Smooth muscle cell (in vitro differentiated cells): ENCODE results near the gene KLHDC4. TPM values are rescaled to one million over a fixed set of nuclear protein-coding genes. Genes with fewer than 3 reads are reported as not detected.

Source experiments
- DNase-seq: peaks from one replicate; lab custom pipeline; 2025; ENCODE audit not compliant: unreplicated experiment; lab: John Stamatoyannopoulos, UW
- H2AFZ ChIP-seq: fragments of 200-600 bp; sonication (generic); 2 replicates; pipeline ENCODE4 v1.6.0; 2016; ENCODE audit warnings: antibody characterized with exemption, low read depth, mild to moderate bottlenecking
- H3F3A ChIP-seq: fragments of 200-600 bp; sonication (generic); 2 replicates; pipeline ENCODE4 v1.6.0; 2017; ENCODE audit warnings: antibody characterized with exemption, low read depth
- H3K27ac ChIP-seq: fragments of 200-600 bp; sonication (generic); 2 replicates; pipeline ENCODE4 v1.5.1; 2016; ENCODE audit warnings: low read depth, mild to moderate bottlenecking
- H3K27me3 ChIP-seq: fragments of 200-600 bp; sonication (generic); 2 replicates; pipeline ENCODE4 v1.6.1; 2016; ENCODE audit warnings: low read depth, mild to moderate bottlenecking
- H3K36me3 ChIP-seq: fragments of 200-600 bp; sonication (generic); 2 replicates; pipeline ENCODE4 v1.5.1; 2016; ENCODE audit warnings: low read depth
- H3K4me1 ChIP-seq: fragments of 200-600 bp; sonication (generic); 2 replicates; pipeline ENCODE4 v1.5.1; 2016; ENCODE audit warnings: low read depth
- H3K4me2 ChIP-seq: fragments of 200-600 bp; sonication (generic); 2 replicates; pipeline ENCODE4 v1.6.0; 2016; ENCODE audit warnings: mild to moderate bottlenecking
- H3K4me3 ChIP-seq: fragments of 200-600 bp; sonication (generic); 2 replicates; pipeline ENCODE4 v1.5.1; 2016; ENCODE audit warnings: mild to moderate bottlenecking
- H3K79me2 ChIP-seq: fragments of 200-600 bp; sonication (generic); 2 replicates; pipeline ENCODE4 v1.6.0; 2016; ENCODE audit warnings: low read depth, mild to moderate bottlenecking
- H3K9ac ChIP-seq: fragments of 200-600 bp; sonication (generic); 2 replicates; pipeline ENCODE4 v1.6.0; 2016; ENCODE audit warnings: low read depth
- H3K9me3 ChIP-seq: fragments of 200-600 bp; sonication (generic); replicated peaks from 2 replicates; pipeline ENCODE4 v1.5.1; 2016; ENCODE audit warnings: low read depth
- H4K20me1 ChIP-seq: fragments of 200-600 bp; sonication (generic); 2 replicates; pipeline ENCODE4 v1.6.0; 2016; ENCODE audit warnings: low read depth
- CTCF ChIP-seq: fragments of 200-600 bp; sonication (generic); IDR thresholded peaks from 2 replicates; pipeline ENCODE4 v1.5.1; 2017; ENCODE audit warnings: borderline replicate concordance, mild to moderate bottlenecking, antibody characterized with exemption; ENCODE audit not compliant: insufficient read depth, poor library complexity, severe bottlenecking
- WGBS: methylation state at CpG from one replicate; pipeline ENCODE4 v1.1.7; 2016; ENCODE audit warnings: low lambda C conversion rate; 5-methylcytosine and 5-hydroxymethylcytosine counted together
- polyA plus RNA-seq: library from polyadenylated mRNA; unstranded; fragments of >200 nt; fragmentation: Nextera tagmentation; extraction: Ambion mirVana; gene quantifications from 2 replicates; pipeline ENCODE4 v1.2.1, GENCODE V29; 2016
- total RNA-seq: library from RNA; depleted of rRNA; stranded (reverse); fragments of >200 nt; gene quantifications from 2 replicates; pipeline ENCODE4 v1.2.3, GENCODE V29; 2014

Gene KLHDC4
- total and polyA plus RNA-seq, 2 experiments from 2014 or later = 6.0 to 6.7 TPM

DNA sequence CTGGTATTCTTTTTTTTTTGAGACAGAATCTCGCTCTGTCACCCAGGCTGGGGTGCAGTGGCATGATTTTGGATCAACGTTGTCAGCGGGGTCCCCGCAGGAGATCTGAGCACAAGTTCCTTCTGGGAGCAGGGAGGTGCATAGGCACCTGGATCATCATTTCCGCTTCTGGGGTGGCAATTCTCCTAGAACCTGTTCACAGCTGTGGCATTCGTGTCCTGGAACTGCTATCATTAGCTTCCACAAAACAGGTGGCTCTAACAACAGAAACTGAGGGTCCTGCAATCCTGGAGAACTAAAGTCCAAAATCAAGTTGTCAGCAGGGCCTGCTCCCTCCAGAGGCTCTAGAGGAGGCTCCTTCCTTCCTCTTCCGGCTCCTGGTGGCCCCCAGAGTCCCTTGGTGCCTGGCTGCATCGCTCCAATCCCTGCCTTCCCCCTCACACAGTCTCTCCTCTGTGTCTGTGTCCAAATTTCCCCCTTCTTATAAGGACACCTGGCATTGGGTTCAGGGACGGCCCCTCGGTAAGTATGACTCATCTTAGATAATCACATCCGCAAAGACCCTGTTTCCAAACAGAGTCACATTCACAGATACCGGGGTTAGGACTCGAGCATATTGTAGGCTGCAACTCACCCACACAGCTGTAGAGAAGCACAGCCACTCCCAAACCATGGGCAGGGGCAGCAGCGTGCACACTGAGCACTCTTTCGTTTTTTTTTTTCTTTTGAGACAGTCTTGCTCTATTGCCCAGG lies 43.5 kb upstream of the KLHDC4 start:
- H3K27me3 ChIP-seq = no peaks in the 10 kb centered on the region
- H3K4me3 ChIP-seq = no peak overlapping the region
- H2AFZ ChIP-seq = no peak overlapping the region
- no peak overlapping the region for H3K4me2 ChIP-seq
- 53% methylated on average over 15 of the region's 15 CpGs for WGBS
- TF ChIP-seq CTCF = no peak
- H3F3A ChIP-seq = peaks cover 9% of the 10 kb centered on the region
- no peaks in the 10 kb centered on the region for H3K36me3 ChIP-seq
- H3K9me3 ChIP-seq = no peaks in the 10 kb centered on the region
- peaks cover 13% of the 10 kb centered on the region for H3K4me1 ChIP-seq
- no peaks in the 10 kb centered on the region for H4K20me1 ChIP-seq
- H3K9ac ChIP-seq = no peak overlapping the region
- H3K27ac ChIP-seq = no peak overlapping the region
- H3K79me2 ChIP-seq = no peaks in the 10 kb centered on the region
- no peak for DNase-seq

GRCh38 chr16:87808108-87808507 lies 42.3 kb upstream of the KLHDC4 start:
- Histone ChIP-seq H3K9ac (no peak overlapping the region), H3K9me3 (no peaks in the 10 kb centered on the region), H3K79me2 (no peaks in the 10 kb centered on the region), H3K36me3 (no peaks in the 10 kb centered on the region), H3K4me2 (no peak overlapping the region), H3F3A (peaks cover 9% of the 10 kb centered on the region), H4K20me1 (no peaks in the 10 kb centered on the region), H2AFZ (no peak overlapping the region), H3K27me3 (no peaks in the 10 kb centered on the region), H3K27ac (no peak overlapping the region), H3K4me3 (no peak overlapping the region), H3K4me1 (peaks cover 13% of the 10 kb centered on the region)
- 90% methylated on average over 6 of the region's 6 CpGs for WGBS
- TF ChIP-seq CTCF = no peak
- no peak for DNase-seq

DNA sequence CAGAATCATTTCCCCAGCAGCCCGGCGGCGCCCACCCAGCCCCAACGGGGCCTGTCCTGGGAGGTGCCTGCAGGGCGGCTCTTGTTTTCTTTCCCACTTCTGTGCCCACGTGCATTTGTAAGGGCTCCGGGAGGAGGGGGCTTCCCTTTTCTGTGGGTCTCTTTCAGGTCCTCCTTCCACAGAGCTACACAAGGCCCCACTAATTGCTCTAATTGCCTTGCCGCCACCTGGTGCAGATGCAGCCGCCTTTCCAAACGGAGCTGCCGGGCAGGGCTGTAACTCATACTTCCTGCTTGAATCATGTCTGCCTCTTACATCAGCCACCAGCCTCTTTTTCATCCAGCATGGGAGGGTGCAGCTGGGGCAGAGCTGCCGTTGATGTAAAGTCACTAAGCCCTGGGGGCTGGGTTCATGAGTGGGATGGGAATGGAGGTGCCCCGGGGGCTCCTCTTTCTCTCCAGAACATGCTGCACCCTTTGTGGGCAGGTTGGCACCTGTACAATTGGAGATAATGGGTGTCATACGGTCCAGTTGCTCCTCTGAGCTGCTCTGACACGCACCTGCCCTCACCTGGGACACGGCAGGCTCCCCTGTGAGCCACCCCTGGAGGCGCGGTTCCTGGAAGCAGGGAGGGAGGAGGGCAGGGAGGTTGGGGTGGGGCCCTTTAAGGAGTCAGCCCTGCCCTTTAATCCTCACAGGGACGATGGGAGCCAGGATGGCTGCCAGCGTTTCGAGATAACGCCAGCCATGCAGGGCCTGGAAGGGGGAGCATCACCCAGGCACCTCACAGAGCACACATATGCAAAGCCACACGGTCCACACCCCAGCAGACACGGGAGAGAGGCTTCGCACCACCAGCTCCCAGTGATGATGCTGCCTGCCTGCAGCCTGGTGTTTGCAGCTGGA lies 41.1 kb upstream of the KLHDC4 start:
- DNase-seq = peak; percentile 49
- Histone ChIP-seq H3K9ac (peak overlapping the region; percentile 80), H3K4me1 (peaks cover 13% of the 10 kb centered on the region), H3K27me3 (no peaks in the 10 kb centered on the region), H3K4me3 (peak overlapping the region; percentile 39), H2AFZ (no peak overlapping the region), H4K20me1 (no peaks in the 10 kb centered on the region), H3K79me2 (no peaks in the 10 kb centered on the region), H3K36me3 (no peaks in the 10 kb centered on the region), H3K4me2 (peak overlapping the region; percentile 88), H3K27ac (peak overlapping the region; percentile 91), H3K9me3 (no peaks in the 10 kb centered on the region), H3F3A (peaks cover 9% of the 10 kb centered on the region)
- TF ChIP-seq CTCF = no peak
- WGBS = 21% methylated on average over 25 of the region's 25 CpGs
